HG02840 (cell line): ENCODE measurements around the gene RFX6.
"Not testable (repeated sequence)": the region's sequence is repeated elsewhere in the genome, so short reads cannot be mapped to it uniquely, and the experiment has no call there.

Source experiments
- ATAC-seq: cut with Tn5 transposase; IDR thresholded peaks from one replicate; pipeline ENCODE4 v1.9.1; 2021; ENCODE audit warnings: mild to moderate bottlenecking, moderate library complexity, moderate number of reproducible peaks; ENCODE audit not compliant: unreplicated experiment, low FRiP score

The RFX6 gene, protein sequence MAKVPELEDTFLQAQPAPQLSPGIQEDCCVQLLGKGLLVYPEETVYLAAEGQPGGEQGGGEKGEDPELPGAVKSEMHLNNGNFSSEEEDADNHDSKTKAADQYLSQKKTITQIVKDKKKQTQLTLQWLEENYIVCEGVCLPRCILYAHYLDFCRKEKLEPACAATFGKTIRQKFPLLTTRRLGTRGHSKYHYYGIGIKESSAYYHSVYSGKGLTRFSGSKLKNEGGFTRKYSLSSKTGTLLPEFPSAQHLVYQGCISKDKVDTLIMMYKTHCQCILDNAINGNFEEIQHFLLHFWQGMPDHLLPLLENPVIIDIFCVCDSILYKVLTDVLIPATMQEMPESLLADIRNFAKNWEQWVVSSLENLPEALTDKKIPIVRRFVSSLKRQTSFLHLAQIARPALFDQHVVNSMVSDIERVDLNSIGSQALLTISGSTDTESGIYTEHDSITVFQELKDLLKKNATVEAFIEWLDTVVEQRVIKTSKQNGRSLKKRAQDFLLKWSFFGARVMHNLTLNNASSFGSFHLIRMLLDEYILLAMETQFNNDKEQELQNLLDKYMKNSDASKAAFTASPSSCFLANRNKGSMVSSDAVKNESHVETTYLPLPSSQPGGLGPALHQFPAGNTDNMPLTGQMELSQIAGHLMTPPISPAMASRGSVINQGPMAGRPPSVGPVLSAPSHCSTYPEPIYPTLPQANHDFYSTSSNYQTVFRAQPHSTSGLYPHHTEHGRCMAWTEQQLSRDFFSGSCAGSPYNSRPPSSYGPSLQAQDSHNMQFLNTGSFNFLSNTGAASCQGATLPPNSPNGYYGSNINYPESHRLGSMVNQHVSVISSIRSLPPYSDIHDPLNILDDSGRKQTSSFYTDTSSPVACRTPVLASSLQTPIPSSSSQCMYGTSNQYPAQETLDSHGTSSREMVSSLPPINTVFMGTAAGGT

DNA sequence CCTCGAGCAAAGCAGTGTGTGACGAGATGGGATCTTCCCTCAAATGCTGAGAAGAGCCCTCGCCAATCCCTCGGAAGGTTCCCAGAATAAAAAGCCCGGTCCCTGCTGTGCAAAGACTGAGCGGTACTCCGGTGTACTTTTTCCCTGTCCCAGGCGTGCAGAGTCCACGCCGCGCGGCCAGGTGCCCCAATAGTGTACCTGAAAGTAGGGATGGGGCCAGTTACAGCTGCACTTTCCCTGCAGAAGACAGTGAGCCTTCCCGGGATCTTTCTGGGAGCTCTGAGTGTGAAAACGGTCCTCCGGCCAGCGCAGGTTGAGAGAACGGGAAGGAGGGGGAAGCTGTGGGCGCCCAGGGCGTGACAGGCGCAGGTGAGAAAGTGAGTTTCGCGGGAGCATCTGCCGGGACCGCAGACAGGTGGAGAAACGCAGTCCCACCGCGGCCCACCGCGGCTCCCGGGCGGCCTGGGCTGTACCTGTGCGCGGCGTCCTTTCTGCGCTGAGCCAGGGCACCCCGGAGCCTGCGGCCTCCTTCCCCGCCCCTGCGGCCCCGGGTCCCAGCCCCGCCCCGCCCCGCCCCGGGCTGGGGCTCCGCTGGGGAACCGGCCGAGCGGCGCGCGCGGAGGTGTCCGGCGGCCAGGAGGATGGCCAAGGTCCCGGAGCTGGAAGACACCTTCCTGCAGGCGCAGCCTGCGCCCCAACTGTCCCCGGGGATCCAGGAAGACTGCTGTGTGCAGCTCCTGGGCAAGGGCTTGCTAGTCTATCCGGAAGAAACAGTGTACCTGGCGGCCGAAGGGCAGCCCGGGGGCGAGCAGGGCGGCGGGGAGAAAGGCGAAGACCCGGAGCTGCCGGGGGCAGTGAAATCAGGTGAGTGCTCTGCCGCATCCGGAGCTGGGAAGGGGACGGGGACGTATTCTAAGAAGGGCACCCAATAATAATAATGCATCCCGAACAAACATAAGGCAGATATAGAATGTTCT, at the start of gene RFX6:
Gene RFX6, plus strand, starts transcription at position 608 of the 977 bp plus-strand sequence. Its CDS starts 34 bp downstream, at position 642.
- ATAC-seq = no peak

DNA sequence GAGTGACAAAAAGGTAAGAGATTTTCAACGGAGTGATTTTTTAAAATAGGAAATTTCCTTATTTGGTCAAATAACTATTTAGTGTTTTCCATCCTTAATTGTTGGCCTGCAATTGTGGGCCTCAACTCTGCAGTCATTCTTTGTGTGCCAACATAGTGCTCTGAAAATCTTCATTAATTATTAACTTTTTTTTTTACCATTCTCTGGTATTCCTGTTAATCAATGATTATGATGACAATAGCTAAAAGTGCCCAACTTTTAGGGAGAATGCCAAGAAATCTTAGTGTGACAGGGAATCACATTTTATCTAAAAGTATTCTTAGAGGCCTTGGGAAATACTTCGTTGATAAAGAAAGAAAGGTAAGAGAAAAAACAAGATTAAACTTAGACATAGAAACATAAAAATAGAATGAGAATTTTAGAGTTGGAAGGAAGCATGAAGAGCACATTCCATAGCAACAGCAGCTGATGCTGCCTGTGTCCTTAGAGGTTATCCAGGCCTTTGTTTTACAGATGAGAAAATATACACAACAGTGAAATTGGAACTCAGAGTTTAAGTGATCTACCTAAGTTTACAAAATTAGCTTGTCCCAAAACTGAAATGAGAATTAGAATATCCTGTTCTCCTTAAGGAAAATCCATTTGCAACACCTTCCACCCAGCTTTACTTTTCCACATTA, 49.3 kb upstream of the RFX6 start:
- no peak for ATAC-seq

DNA sequence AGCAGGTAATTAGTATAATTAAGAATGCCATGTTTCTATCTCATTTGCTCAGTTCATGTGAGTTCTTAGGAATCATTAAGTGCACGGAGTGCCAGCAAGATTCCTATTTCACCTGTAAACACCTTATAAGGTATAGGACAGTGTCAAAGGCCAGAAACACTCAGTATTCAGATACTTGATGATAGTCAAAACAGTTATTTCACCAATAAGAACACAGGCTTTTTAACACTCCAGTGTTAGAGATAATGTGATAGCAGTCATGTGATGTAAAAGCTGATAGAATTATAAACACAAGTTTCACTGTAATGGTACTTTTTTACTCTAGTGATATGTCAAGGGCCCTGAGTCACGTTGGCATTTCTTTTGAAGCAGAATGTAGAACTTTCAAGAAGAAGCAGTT, 48.1 kb upstream of the RFX6 start, which contains the start of gene GPRC6A:
Gene GPRC6A, minus strand, starts transcription at position 101 of the 400 bp plus-strand sequence. Its CDS starts 70 bp downstream, at position 31.
- ATAC-seq = no peak

DNA sequence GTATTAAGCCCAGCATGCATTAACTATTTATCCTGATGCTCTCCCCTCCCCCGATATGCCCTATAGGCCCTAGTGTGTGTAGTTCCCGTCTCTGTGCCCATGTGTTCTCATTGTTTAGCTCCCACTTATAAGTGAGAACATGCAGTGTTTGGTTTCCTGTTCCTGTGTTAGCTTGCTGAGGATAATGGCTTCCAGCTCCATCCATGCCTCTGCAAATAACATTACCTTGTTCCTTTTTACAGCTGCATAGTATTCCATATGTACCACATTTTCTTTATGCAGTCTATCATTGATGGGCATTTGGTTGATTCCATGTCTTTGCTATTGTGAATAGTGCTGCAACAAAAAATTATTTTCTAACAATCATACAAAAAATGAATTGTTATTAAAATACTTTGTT, 42.5 kb upstream of the RFX6 start:
- not testable (repeated sequence) for ATAC-seq

DNA sequence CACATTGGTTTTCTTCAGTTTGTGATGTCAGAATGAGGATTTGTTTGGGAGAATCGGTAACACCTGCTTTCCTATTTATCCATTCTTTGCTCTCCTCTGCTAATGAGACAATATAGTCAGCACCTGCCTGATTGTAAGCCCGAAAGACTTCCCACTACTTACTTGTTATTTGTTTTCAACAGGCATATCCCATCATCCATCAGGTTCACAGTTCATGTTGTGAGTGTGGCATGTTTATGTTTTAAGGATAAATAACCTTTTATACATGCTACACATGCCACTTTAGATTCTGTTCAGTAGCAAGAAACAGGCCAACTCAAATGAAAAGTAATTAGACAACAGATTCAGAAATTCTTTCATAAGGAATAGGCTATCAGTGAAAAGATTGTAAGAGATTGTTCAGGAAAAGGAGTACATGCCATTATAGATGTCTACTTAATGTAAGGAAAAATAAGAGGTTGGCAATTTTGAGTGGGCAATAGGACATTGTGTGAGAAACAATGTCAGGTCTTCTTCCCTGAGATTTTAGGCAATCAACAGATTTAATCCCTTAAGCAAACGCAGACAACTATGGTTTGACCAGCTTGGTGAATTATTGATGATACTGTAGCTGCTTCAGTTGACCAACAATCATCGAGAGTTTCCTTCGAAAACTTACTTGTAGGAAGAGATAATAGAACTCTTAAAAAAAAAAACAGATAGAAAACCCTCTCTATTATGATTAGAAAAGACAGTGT, 40.3 kb upstream of the RFX6 start:
- no peak for ATAC-seq

DNA sequence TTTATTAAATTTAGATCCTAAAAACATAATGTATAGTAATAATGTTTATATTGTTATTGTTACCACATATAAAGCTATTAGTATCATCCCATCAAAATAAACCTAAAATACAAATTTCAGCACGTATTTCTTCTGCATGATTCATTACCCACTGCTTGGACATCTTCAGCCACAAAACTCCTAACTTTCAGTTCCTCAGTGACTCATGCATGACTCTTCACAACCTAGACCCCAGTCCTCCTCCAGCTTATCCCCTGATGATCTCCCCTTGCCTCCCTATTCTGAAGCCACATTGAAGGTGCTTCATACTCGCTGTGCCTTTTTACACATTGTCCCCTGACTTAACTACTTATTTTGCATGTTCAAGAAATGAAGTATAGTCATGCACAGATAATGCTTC, 37.0 kb upstream of the RFX6 start:
- no peak for ATAC-seq

DNA sequence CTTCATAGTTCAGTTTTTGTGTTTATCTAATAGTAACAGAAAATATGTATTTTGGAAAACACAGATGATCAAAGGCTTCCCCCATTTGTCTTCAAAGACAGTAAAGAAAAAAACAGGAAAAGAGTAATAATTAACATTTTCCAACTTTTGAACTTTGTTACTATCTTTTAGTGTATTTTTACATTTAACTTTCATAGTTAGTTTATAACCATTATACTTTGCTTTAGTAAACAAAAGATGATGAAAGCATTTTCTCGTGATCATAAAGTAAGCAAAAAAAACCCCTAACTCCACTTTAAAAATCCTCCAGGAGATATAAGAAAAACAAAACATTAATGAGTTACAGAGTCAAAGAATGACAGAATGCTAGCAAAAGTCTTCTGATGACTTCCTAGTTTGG, 34.6 kb upstream of the RFX6 start:
- no peak for ATAC-seq

DNA sequence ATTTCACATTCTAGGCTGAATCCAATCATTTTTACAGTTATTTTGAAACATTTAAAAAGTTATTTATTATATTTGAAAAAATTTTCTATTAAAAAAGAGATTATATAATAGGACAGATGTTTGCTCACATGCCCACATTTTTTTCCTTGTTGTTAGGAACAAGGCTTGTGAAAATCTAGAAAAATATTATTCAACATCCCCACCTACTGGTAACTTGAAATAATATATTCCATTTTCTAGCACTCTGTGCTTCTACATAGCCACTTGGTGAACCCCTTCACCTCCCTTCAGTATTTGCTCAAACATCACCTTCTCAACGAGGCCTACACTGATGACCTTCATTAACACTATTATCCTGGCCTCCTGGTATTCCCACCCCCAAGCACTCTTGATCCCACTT, 29.8 kb upstream of the RFX6 start:
- no peak for ATAC-seq

DNA sequence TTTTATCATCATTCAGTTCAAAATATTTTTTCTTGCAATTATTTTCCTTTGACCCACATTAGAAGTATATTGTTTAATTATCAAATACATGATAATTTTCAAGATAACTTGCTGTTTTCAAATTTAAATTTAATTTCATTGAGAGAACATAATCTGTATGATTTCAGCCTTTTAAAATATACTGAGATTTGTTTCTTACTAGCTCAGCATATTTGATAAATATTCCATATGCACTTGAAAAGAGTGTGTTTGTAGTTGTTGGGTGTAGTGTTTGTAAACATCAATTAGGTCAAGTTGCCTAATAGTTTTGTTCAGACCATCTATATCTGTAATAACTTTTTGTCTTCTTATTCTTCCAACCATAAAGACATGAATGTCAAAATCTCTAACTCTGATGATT, 19.0 kb upstream of the RFX6 start:
- no peak for ATAC-seq

DNA sequence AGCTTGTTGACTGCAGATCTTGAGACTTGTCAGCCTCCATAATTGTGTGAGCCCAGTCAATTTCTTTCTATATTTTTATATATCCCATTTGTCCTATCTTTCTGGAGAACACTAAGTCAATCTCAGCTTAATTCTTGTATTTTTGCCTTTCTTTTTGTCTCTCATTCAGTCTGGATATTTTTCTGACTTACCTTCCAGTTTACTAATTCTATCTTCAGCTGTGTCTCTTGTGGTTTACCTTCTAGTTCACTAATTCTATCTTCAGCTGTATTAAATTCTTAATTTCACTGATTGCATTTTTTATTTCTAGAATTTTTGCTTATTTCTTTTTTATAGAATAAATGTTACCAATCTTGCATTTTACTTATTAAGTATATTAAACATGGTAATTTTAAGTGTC, 17.8 kb upstream of the RFX6 start:
- ATAC-seq = no peak

DNA sequence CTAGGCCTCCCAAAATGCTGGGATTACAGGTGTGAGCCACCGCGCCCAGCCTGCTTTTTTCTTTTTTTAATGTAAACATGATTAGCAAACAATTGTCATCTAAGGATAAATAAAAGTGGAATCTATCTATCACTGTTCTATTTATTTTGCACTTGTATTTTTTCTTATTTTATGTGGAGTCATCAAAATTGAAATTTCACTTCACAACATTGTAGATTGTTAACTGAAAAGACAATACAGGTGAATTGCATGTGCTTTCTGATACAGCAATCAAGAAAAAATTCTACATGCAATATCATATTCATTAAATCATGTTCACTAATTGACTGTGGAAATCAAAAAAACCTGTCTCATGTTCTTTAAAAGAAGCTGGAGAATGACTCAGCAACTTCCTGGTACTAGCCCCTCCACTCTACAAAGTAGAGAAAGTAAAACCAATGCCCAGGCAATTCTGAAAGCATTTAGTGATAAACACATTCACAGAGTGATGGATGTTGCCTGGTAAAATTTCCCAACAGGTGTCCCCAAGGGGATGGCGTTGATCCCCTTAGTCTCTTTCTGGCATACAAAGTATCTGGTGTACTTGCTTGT, 10.7 kb upstream of the RFX6 start:
- ATAC-seq = no peak

DNA sequence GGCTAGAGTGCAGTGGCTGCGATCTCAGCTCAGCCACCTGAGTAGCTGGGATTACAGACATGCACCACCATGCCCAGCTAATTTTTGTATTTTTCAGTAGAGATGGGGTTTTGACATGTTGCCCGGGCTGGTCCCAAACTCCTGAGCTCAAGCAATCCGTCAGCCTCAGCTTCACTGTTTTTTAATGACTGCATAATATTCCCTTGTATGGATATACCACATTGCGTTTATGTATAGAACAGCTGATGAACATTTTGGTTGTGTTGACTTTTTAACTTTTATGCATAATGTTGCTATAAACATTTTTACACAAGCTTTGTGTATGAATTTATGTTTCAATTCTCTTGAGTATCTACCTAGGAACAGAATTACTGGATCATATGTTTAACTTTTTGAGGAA, 4.3 kb upstream of the RFX6 start:
- no peak for ATAC-seq

DNA sequence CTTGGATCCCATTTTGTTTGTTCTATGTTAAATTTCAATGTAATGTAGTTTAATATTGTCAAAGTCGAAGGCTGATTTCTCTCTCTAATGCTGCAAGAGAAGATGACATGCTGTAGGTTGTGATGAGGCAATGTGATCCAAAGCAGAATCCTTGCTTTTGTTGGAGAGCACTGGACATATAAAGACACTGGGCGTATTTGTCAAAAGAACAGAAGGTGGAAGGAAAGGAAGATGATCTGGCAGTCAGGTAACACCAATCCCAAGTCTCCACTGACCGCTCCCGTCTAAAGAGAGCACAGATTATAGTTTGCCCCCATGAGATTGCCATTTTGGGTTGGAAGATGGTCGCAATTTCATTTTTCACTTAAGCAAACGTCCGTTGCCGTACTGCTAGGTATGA, 935 bp upstream of the RFX6 start:
- ATAC-seq = no peak

DNA sequence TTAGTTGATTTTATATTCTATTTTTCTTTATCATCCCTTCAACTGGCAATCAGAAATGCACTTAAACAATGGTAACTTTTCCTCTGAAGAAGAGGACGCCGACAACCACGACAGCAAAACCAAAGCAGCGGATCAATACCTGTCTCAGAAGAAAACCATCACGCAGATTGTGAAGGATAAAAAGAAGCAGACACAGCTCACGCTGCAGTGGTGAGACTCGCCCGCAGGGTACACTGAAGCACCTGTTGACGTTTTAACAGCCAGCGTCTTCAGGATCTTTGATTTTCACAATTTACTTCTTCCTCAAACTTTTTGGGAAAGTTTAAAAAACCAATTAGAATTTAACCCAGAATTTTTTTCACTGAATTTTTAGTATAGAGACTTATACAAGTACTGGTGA, 701 bp downstream of the RFX6 start:
- no peak for ATAC-seq

DNA sequence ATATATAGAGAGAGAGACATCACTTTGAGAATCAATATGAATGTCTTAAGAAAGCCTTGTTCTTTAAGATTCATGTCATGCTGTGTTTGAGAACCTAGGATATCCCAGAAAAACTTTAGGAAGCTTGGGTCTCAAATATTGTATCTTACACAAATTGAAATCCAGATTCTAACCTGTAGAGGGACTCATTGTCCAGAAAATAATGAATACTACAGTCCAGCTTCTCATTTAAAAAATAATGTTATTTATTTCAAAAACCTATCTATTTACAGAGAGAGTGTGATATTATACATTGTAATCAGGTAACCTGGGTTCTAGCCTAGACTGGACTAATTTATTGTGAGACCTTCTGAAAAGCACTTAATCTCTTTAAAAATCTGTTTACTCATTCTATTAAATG, 4.2 kb downstream of the RFX6 start:
- ATAC-seq = no peak

DNA sequence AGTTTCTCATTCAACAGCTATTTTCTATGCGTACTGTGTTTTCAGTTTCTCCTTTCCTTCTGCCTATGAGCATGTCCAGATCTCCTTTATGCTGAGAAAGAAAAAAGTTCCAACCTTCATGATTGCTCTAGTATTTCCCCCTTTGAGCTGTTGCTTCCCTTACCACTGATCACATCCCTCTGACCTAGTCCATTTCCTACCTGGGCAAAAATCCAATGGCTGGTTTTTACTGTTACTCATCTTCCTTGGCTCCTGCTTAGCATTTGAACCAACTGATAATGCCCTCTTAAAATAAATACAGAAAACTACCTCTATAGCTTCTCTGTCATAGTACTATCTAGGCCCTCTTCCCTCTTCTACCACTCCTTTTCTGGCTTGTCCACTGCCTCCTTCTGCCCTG, 6.0 kb downstream of the RFX6 start:
- ATAC-seq = no peak

DNA sequence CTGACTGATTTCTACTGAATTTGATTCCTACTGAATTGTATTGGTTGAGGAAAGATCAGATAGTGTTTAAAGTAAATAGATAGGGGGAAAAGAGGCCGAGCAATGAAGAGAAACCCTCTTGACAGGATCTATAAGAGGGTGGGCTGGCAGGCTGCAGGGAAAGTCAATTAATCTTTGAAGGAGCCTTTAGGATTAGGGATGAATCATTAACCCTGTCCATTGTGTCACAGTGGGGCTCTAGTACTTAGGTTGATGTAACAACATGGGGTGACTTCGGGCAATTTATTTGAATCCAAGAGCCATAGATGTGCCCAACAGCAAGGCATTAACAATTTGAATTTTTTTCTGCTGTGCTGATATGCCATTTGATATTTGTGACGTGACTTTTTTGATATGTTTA, 7.5 kb downstream of the RFX6 start:
- ATAC-seq = no peak

DNA sequence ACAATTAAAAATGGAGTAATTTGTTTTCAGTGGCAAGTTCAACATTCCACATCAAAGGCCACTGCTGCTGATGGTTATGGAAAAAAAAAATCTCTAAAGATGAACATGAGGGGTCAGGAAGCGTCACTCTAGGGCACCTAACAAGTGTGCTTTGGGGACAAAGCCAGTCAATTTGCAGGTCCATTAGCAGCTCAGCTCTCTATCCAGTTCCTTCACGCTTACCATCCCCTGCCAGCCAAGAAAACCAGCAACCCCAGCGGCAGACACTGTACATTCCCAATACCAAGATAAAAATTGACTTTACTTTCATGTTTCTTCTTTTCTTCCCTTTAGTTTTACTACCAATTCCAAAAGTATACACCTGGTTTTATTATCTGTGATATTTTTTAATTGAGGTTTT, 10.1 kb downstream of the RFX6 start:
- no peak for ATAC-seq

DNA sequence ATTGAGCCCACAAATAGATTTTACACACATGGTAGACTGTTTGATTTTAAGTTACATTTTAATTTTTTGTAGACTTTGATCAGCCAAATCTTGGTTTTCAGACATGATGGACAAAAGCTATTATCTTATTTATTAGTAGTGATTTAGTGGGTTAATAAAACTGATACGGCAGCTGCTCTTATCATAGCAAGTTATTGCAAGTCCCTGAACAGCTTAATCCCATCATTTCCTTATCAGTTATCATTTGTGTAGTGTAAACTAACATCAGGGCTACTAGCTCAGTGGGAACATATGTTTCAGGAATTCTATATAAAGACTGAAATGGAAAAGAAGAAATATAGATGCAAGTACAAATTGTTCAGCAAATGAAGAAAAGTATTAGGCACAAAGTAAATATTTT, 10.9 kb downstream of the RFX6 start:
- no peak for ATAC-seq
